Measurements from ENCODE around the gene OSBPL6.

The OSBPL6 gene

DNA sequence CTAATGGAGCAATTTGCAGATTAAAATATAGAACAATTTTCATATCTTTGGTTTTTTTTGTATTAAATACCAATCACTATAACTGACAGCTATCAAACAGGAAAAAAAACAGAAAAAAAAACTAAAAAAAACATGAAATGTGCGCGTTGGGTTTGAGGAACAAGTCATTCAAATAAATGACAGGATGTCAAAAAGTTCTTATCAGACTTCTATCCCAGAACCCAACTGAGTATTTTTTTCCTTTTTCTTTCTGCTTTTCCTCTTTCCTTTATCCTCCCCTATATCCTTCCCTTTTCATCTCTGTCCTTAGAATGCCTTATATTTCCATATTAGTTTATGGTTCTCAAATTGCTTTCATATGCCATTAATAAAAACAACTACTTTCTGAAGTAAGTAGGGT lies 242.3 kb downstream of the OSBPL6 start:
- TF ChIP-seq, protein P1, sequence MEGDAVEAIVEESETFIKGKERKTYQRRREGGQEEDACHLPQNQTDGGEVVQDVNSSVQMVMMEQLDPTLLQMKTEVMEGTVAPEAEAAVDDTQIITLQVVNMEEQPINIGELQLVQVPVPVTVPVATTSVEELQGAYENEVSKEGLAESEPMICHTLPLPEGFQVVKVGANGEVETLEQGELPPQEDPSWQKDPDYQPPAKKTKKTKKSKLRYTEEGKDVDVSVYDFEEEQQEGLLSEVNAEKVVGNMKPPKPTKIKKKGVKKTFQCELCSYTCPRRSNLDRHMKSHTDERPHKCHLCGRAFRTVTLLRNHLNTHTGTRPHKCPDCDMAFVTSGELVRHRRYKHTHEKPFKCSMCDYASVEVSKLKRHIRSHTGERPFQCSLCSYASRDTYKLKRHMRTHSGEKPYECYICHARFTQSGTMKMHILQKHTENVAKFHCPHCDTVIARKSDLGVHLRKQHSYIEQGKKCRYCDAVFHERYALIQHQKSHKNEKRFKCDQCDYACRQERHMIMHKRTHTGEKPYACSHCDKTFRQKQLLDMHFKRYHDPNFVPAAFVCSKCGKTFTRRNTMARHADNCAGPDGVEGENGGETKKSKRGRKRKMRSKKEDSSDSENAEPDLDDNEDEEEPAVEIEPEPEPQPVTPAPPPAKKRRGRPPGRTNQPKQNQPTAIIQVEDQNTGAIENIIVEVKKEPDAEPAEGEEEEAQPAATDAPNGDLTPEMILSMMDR (IDR thresholded peaks at IDR 0.05), result no peak
- Histone ChIP-seq H3K36me3 (ENCODE audit: control insufficient read depth, insufficient read depth, low read length) (no peaks in the 10 kb centered on the region), H3K9ac (no peak overlapping the region), H3K27ac (no peak overlapping the region), H3K4me1 (no peaks in the 10 kb centered on the region), H3K4me2 (ENCODE audit: low read length) (no peak overlapping the region), H3K79me2 (no peaks in the 10 kb centered on the region), H3K9me3 (ENCODE audit: control insufficient read depth, low read length) (no peaks in the 10 kb centered on the region), H3K4me3 (ENCODE audit: low read depth, low read length) (no peak overlapping the region), H3K27me3 (ENCODE audit: control insufficient read depth, insufficient read depth, low read length) (no peaks in the 10 kb centered on the region), H2AFZ (no peak overlapping the region)

DNA sequence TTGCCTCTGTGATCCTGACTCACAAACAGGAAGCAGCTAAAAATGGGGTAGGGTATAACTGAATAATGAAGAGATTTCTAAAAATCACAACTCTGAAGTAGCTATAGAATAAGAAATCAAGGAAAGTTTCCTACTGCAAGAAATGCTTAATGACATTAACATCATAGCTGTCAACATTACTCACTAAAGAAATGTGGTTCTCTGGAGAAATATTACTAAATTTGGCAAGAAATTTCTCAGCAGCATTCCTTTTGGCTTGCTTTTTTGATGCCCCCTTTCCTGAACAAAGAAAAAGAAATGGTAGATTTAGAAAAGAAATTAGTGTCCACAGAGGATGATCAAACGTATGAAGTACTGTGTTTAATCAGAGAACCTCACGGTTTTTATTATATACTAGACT lies 247.1 kb downstream of the OSBPL6 start:
- no peaks in the 10 kb centered on the region for H3K36me3 ChIP-seq (ENCODE audit: control insufficient read depth, insufficient read depth, low read length)
- H3K4me1 ChIP-seq, result no peaks in the 10 kb centered on the region
- no peaks in the 10 kb centered on the region for H3K9me3 ChIP-seq (ENCODE audit: control insufficient read depth, low read length)
- H2AFZ ChIP-seq, result no peak overlapping the region
- TF ChIP-seq, protein P1 (IDR thresholded peaks at IDR 0.05), result no peak
- H3K4me2 ChIP-seq (ENCODE audit: low read length), result no peak overlapping the region
- peaks cover 3% of the 10 kb centered on the region for H3K79me2 ChIP-seq
- no peak overlapping the region for H3K4me3 ChIP-seq (ENCODE audit: low read depth, low read length)
- H3K27me3 ChIP-seq (ENCODE audit: control insufficient read depth, insufficient read depth, low read length), result no peaks in the 10 kb centered on the region
- no peak overlapping the region for H3K9ac ChIP-seq
- H3K27ac ChIP-seq, result no peak overlapping the region

DNA sequence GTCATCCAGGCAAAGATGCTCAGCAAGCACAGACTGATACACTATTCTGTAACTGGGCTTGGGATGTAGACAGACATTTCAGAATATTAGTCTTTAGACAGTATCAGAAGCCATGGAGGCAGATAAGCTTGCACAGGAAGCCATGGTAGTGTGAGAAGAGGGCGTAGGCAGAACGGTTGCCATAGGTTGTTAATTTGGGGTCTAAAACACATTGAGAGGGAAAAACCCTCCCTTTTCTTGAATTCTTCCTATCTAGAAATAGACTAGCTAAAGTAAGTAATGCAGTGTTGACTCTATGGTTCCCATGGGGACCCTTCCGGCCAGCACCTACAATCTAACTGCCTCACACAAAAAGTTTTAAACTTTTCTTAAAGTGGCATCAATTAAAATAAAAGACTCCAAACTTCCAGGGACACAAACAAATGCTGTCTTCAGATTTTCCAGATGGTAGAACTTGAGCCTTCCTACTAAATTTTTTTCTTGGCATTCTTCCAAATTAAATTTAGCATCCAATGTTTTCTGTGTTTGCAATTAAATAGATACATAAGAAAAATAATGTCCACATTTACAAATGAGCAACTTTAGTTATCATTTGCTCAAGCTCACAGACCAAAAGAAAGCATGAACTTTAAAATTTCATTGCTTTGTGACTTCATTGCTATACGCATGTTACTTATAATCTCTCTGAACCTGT lies 254.8 kb downstream of the OSBPL6 start:
- H3K9me3 ChIP-seq (ENCODE audit: control insufficient read depth, low read length), result no peaks in the 10 kb centered on the region
- TF ChIP-seq, protein P1 (IDR thresholded peaks at IDR 0.05), result no peak
- peaks cover 3% of the 10 kb centered on the region for H3K79me2 ChIP-seq
- peak overlapping the region; percentile 82 for H3K4me3 ChIP-seq (ENCODE audit: low read depth, low read length)
- no peak overlapping the region for H2AFZ ChIP-seq
- H3K27ac ChIP-seq, result no peak overlapping the region
- peak overlapping the region; percentile 55 for H3K4me2 ChIP-seq (ENCODE audit: low read length)
- peaks cover 19% of the 10 kb centered on the region for H3K4me1 ChIP-seq
- no peaks in the 10 kb centered on the region for H3K36me3 ChIP-seq (ENCODE audit: control insufficient read depth, insufficient read depth, low read length)
- H3K27me3 ChIP-seq (ENCODE audit: control insufficient read depth, insufficient read depth, low read length), result no peaks in the 10 kb centered on the region
- H3K9ac ChIP-seq, result no peak overlapping the region

DNA sequence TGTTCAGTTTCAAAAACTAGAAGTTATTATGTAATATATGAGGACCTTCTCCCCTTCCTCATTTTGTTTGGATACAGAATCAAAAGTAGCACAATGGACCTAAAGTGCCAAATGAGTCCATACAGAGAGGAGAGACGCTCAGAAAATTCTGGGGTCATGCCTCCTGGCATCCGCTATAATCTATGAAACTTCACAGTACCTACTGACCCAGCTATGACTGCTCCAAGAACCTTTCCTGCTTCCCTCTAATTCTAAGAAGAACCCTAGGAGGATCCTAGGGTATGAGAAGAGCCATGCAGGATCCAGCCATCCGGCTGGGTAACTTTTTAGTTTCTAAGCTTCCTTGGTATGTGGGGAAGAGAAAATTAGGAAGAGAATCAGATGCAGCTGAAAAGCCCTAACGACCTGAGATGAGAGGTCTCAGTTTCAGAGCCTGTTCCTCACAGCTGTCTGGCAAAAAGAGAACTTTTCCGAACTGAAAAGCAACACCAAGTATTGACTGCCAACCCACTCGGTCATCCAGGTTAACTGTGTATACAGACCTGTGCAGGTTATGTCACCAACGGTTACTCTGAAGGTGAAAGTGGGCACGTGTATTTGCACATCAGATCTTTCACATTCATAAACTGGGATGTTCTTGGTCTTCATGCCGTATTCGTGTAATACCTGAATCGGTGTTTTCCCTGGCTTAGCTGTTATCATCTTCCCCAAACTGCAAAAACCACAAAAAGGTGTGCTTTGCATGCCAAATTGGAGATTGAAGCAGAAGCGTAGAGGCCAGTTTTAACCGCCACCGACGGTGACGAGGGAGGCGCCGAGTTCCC lies 255.6 kb downstream of the OSBPL6 start:
- Histone ChIP-seq H3K4me1 (peaks cover 19% of the 10 kb centered on the region), H2AFZ (peak overlapping the region; percentile 98), H3K9ac (no peak overlapping the region), H3K4me3 (ENCODE audit: low read depth, low read length) (peak overlapping the region; percentile 82), H3K9me3 (ENCODE audit: control insufficient read depth, low read length) (no peaks in the 10 kb centered on the region), H3K79me2 (peaks cover 3% of the 10 kb centered on the region), H3K4me2 (ENCODE audit: low read length) (peak overlapping the region; percentile 55), H3K36me3 (ENCODE audit: control insufficient read depth, insufficient read depth, low read length) (no peaks in the 10 kb centered on the region), H3K27ac (peak overlapping the region; percentile 97), H3K27me3 (ENCODE audit: control insufficient read depth, insufficient read depth, low read length) (no peaks in the 10 kb centered on the region)
- TF ChIP-seq, protein P1 (IDR thresholded peaks at IDR 0.05), result no peak

Data from parathyroid adenoma (tissue), 2 donors.